ENCODE measurements around the gene PLP2.

The PLP2 gene

DNA sequence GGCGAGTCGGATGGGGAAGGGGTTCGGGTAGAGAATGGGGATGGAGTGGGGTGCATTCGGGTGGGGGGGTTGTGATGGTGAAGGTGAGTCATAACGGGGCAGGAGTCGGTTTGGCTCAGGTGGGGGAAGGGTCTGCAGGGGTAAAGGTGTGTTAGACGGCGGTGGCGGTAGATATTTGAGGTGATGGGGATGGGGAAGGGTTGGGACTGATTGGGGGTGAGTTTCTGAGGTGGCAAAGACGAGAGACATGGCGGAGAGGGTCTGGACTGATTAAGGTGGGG, 27.6 kb downstream of the PLP2 start:
- CTCF ChIA-PET: no interaction called here
- TF ChIP-seq SUZ12 (IDR thresholded peaks at IDR 0.05): no peak
- no peak for TF ChIP-seq TARDBP (IDR thresholded peaks at IDR 0.05)
- no peak for TF ChIP-seq ARNT (IDR thresholded peaks at IDR 0.05)
- POLR2A ChIA-PET: no interaction called here
- no peak for DNase-seq (ENCODE audit: extremely low spot score)

DNA sequence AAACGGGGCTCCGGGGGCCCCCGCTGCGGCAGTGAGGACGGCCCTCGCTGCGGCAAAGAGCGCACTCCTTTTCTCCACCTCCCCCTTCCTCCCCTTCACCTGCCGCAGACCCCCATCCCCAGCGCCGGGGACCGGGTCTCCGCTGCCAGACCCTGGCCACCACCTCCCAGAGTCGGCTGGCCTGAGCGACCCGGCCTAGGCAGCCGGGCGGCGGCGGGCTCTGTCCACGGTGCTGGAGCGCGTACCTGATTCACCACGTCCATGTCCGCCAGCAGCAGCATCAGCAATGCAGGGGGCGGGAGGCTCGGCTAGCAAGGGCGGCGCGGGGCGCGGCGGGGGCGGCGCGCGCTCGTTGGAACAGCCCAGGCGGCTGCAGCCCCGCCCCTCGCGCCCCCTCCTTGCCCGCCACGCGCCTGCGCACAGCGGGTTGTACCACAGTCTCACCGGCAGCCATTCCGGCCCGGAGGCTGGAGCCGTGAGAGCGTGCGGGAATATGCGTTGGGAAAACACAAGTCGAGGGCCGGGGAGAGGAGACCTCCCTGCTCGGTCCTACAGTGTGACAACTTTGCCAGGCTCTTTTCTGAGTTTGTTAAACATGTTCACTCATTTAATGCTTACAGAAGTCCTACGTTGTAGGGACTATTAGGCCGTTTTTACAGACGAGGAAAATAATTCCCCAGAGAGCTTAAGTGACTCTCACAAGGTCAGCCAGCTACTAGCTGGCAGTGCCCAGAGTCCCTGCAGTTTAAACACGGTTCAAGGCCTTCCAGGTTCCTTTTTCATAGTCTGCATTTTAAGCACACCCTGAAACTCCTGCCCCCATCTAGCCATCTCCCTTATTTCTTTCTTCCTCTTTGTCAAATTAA, 28.4 kb downstream of the PLP2 start, which contains the start of gene SYP:
Gene SYP (minus strand): TSS at position 288 of the 866 bp plus-strand sequence. CDS start 7 bp downstream, at position 281.
- ChIA-PET POLR2A (interaction anchor here (1.0 kb wide), 4 partner anchors 9 to 34 kb away, joined by 3 to 6 read pairs (median 3); no protein-coding TSS in a partner anchor), CTCF (interaction anchor here (2.5 kb wide), 1 partner anchor 8 kb away, joined by 7 read pairs; no protein-coding TSS in a partner anchor)
- TF ChIP-seq L3MBTL2 (conservative IDR thresholded peaks at IDR 0.05): peak; percentile 88
- no peak for TF ChIP-seq SUZ12 (IDR thresholded peaks at IDR 0.05)
- TF ChIP-seq BHLHE40 (IDR thresholded peaks at IDR 0.05; ENCODE audit: borderline replicate concordance): no peak
- TF ChIP-seq ELF4 (IDR thresholded peaks at IDR 0.05): peak; percentile 34; the same call in 1 of the 2 replicates
- 0 out of 2 replicates have a peak, but pooled peaks have one; percentile 42 for TF ChIP-seq ARNT (IDR thresholded peaks at IDR 0.05)
- TF ChIP-seq, protein P1, sequence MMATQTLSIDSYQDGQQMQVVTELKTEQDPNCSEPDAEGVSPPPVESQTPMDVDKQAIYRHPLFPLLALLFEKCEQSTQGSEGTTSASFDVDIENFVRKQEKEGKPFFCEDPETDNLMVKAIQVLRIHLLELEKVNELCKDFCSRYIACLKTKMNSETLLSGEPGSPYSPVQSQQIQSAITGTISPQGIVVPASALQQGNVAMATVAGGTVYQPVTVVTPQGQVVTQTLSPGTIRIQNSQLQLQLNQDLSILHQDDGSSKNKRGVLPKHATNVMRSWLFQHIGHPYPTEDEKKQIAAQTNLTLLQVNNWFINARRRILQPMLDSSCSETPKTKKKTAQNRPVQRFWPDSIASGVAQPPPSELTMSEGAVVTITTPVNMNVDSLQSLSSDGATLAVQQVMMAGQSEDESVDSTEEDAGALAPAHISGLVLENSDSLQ (IDR thresholded peaks at IDR 0.05): no peak
- TF ChIP-seq TARDBP (IDR thresholded peaks at IDR 0.05): no peak
- no peak for TF ChIP-seq FOXA1 (IDR thresholded peaks at IDR 0.05)
- no peak for TF ChIP-seq FOXK2 (IDR thresholded peaks at IDR 0.05)
- no peak for TF ChIP-seq ZNF384 (IDR thresholded peaks at IDR 0.05)
- no peak for TF ChIP-seq HDGF (IDR thresholded peaks at IDR 0.05; ENCODE audit: borderline replicate concordance)
- TF ChIP-seq CTBP1 (IDR thresholded peaks at IDR 0.05; ENCODE audit: borderline replicate concordance): no peak
- TF ChIP-seq NFRKB (IDR thresholded peaks at IDR 0.05): no peak
- TF ChIP-seq LEF1 (IDR thresholded peaks at IDR 0.05; ENCODE audit: borderline replicate concordance): no peak
- TF ChIP-seq FOXM1 (IDR thresholded peaks at IDR 0.05; ENCODE audit: borderline replicate concordance): peak; percentile 43; the same call in 1 of the 2 replicates
- no peak for TF ChIP-seq SP1 (IDR thresholded peaks at IDR 0.05)
- peak; percentile 92 for DNase-seq (ENCODE audit: extremely low spot score)

DNA sequence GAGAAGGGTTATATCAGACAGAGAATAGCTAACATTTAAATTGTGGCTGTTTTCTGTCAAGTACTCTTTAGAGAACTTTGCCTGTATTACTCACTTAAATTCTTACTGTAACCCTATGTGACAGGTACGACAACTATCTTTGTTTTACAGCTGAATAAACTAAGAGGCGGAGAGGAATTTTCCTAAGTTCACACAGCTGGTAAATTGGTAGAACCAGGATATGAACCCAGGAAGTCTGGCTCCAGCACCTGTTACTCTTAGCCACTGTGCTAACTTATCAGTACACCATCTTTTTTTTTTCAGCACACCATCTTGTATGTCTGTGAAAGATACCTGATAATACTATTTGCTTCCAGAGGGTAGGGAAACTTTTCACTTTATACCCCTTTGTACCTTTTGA, 30.3 kb downstream of the PLP2 start:
- ChIA-PET POLR2A (no interaction called here), CTCF (interaction anchor here (2.5 kb wide), 1 partner anchor 9 kb away, joined by 7 read pairs; no protein-coding TSS in a partner anchor)
- no peak for TF ChIP-seq HDGF (IDR thresholded peaks at IDR 0.05; ENCODE audit: borderline replicate concordance)
- TF ChIP-seq FOXM1 (IDR thresholded peaks at IDR 0.05; ENCODE audit: borderline replicate concordance): no peak
- no peak for TF ChIP-seq FOXK2 (IDR thresholded peaks at IDR 0.05)
- TF ChIP-seq ZNF384 (IDR thresholded peaks at IDR 0.05): no peak
- DNase-seq (ENCODE audit: extremely low spot score): no peak

DNA sequence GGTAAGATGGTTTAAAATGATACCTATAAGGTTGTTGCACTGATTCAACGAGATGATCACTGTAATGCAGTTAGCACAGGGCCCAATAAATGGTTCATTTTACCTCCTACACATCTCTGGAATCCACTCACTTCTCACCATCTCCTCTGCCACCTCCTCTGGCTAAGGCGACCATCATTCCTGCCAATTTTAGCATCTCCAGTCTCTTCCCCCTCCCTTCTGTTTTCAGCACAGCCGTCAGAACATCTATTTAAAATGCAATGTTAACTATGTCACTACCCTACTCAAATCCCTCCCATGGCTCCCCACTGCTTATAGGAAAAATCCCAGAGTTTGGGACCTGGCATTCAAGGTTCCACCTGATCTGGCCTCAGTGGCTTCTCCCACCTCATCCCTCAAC, 31.8 kb downstream of the PLP2 start:
- no peak for DNase-seq (ENCODE audit: extremely low spot score)
- POLR2A ChIA-PET: no interaction called here
- TF ChIP-seq SP1 (IDR thresholded peaks at IDR 0.05) (no peak), FOXA1 (IDR thresholded peaks at IDR 0.05) (no peak), FOXK2 (IDR thresholded peaks at IDR 0.05) (no peak), FOXM1 (IDR thresholded peaks at IDR 0.05; ENCODE audit: borderline replicate concordance) (no peak), NFRKB (IDR thresholded peaks at IDR 0.05) (no peak), HDGF (IDR thresholded peaks at IDR 0.05; ENCODE audit: borderline replicate concordance) (no peak)
- TF ChIP-seq, protein P1 (IDR thresholded peaks at IDR 0.05): no peak
- CTCF ChIA-PET: no interaction called here

DNA sequence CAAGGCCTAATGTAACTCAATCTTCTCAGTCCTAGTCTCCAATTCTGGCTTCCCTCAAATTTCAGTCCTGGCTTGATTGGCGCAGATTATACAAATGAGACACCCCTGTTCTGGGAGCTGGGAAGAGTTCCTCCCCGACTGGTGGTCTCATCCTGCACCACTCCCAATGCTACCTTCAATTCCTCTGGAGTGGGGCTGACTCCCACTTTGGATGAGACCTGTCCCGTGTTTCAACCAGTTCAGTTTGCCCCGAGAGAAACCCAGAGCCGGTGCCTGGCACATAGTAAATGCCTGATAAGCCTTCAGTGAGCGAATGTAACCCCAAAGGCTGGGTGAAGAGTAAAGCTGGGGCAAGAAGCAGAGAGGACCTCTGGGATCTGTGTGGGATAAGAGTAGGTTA, 32.3 kb downstream of the PLP2 start:
- ChIA-PET POLR2A (no interaction called here), CTCF (no interaction called here)
- TF ChIP-seq L3MBTL2 (conservative IDR thresholded peaks at IDR 0.05): no peak
- TF ChIP-seq FOXK2 (IDR thresholded peaks at IDR 0.05): no peak
- no peak for TF ChIP-seq ARNT (IDR thresholded peaks at IDR 0.05)
- TF ChIP-seq LEF1 (IDR thresholded peaks at IDR 0.05; ENCODE audit: borderline replicate concordance): no peak
- TF ChIP-seq ZNF384 (IDR thresholded peaks at IDR 0.05): no peak
- TF ChIP-seq BHLHE40 (IDR thresholded peaks at IDR 0.05; ENCODE audit: borderline replicate concordance): no peak
- no peak for TF ChIP-seq HDGF (IDR thresholded peaks at IDR 0.05; ENCODE audit: borderline replicate concordance)
- TF ChIP-seq SP1 (IDR thresholded peaks at IDR 0.05): no peak
- no peak for TF ChIP-seq TARDBP (IDR thresholded peaks at IDR 0.05)
- TF ChIP-seq CTBP1 (IDR thresholded peaks at IDR 0.05; ENCODE audit: borderline replicate concordance): no peak
- TF ChIP-seq NFRKB (IDR thresholded peaks at IDR 0.05): no peak
- TF ChIP-seq FOXA1 (IDR thresholded peaks at IDR 0.05): no peak
- TF ChIP-seq ELF4 (IDR thresholded peaks at IDR 0.05): no peak
- TF ChIP-seq, protein P1 (IDR thresholded peaks at IDR 0.05): no peak
- no peak for TF ChIP-seq FOXM1 (IDR thresholded peaks at IDR 0.05; ENCODE audit: borderline replicate concordance)
- no peak for TF ChIP-seq SUZ12 (IDR thresholded peaks at IDR 0.05)
- no peak for DNase-seq (ENCODE audit: extremely low spot score)

DNA sequence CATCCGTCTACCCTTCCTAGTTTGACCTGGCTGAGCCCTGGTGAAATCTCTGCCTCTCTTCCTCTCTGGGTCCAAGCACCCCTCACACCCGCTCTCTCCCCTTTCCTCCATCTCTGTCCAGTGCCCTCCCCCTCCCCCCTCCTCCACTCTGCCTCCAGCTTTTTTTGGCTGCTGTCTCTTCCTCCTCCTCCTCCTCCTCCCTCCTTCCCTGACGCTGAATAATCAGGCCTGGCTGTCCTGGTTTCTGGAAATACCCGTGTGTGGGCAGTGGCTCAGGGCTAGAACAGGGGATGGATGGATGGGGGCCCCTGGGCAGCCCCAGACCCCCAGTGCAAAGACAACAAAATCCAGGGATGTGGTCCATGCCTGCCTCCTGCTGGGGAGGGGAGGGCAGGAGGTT, 33.0 kb downstream of the PLP2 start:
- ChIA-PET CTCF (no interaction called here), POLR2A (no interaction called here)
- no peak for TF ChIP-seq ZNF384 (IDR thresholded peaks at IDR 0.05)
- no peak for TF ChIP-seq TARDBP (IDR thresholded peaks at IDR 0.05)
- TF ChIP-seq HDGF (IDR thresholded peaks at IDR 0.05; ENCODE audit: borderline replicate concordance): no peak
- no peak for TF ChIP-seq BHLHE40 (IDR thresholded peaks at IDR 0.05; ENCODE audit: borderline replicate concordance)
- TF ChIP-seq NFRKB (IDR thresholded peaks at IDR 0.05): no peak
- no peak for TF ChIP-seq FOXA1 (IDR thresholded peaks at IDR 0.05)
- TF ChIP-seq SP1 (IDR thresholded peaks at IDR 0.05): no peak
- TF ChIP-seq FOXK2 (IDR thresholded peaks at IDR 0.05): no peak
- no peak for TF ChIP-seq LEF1 (IDR thresholded peaks at IDR 0.05; ENCODE audit: borderline replicate concordance)
- no peak for DNase-seq (ENCODE audit: extremely low spot score)
